Activated CD8-positive, alpha-beta T cell treated with anti-CD3 and anti-CD28 coated beads for 36 hours (primary cell): ENCODE results near the gene PLEKHF1. TPM values are rescaled to one million over a fixed set of nuclear protein-coding genes. Genes with fewer than 3 reads are reported as not detected.

Source experiments
- ATAC-seq: fragments of 200-7000 bp; cut with Tn5 transposase; one replicate; pipeline ENCODE4 v1.10.0; 2021; ENCODE audit warnings: mild to moderate bottlenecking, moderate library complexity
- CTCF ChIA-PET: fragments of 350-600 bp; sonication (Branson Sonifier 250); formaldehyde crosslinking; loops from one replicate; lab custom pipeline; 2021; ENCODE audit warnings: antibody characterized with exemption; lab: Charles Lee
- POLR2A ChIA-PET: fragments of 350-600 bp; sonication (Branson Sonifier 250); formaldehyde crosslinking; loops from one replicate; lab custom pipeline; 2021; ENCODE audit warnings: antibody characterized with exemption; lab: Charles Lee
- DNase-seq: peaks from one replicate; pipeline ENCODE4 v3.0.0-alpha.2; 2020
- H3K27ac Mint-ChIP-seq: one replicate; pipeline ENCODE4 v1.8.0; 2021; ENCODE audit warnings: mild to moderate bottlenecking, mixed read lengths
- H3K27me3 Mint-ChIP-seq: one replicate; pipeline ENCODE4 v1.8.0; 2021; ENCODE audit warnings: mixed read lengths
- H3K36me3 Mint-ChIP-seq: one replicate; pipeline ENCODE4 v1.8.0; 2021; ENCODE audit warnings: low read depth, mixed read lengths
- H3K4me1 Mint-ChIP-seq: one replicate; pipeline ENCODE4 v1.8.0; 2021; ENCODE audit warnings: low read depth, mixed read lengths
- H3K4me3 Mint-ChIP-seq: one replicate; pipeline ENCODE4 v1.8.0; 2021; ENCODE audit warnings: mild to moderate bottlenecking, moderate library complexity, mixed read lengths
- H3K9me3 Mint-ChIP-seq: one replicate; pipeline ENCODE4 v1.8.0; 2021; ENCODE audit warnings: mixed read lengths
- CTCF ChIP-seq: fragments of 200-600 bp; IDR thresholded peaks from one replicate; pipeline ENCODE4 v1.8.0; 2022; ENCODE audit warnings: antibody characterized with exemption, mild to moderate bottlenecking
- intact Hi-C: fragments of 100-400 bp; cut with micrococcal nuclease; formaldehyde crosslinking; loops from one replicate; pipeline ENCODE4 v1.10.0; 2022
- total RNA-seq, 2 experiments: library from RNA; stranded (reverse); gene quantifications; one replicate each; pipeline ENCODE4 v1.2.3, GENCODE V29; 2021

PLEKHF1 gene
- total RNA-seq, 2 experiments from 2014 or later = 30.4 to 31.7 TPM

- Mint-ChIP-seq H3K9me3 (no peaks in the 10 kb centered on the region), H3K27me3 (no peaks in the 10 kb centered on the region), H3K4me3 (no peak overlapping the region), H3K4me1 (peaks cover 89% of the 10 kb centered on the region), H3K36me3 (peaks cover 52% of the 10 kb centered on the region), H3K27ac (peak overlapping the region; percentile 70)
- no peak for DNase-seq
- CTCF ChIA-PET = interaction anchor here (1.2 to 5.5 kb wide), 3 partner anchors 9 to 64 kb away, joined by 3 to 49 read pairs (median 30); partner anchors contain the start of gene PLEKHF1
- no peak for ATAC-seq
- no peak for TF ChIP-seq CTCF
- intact Hi-C loops = no loop called here
- POLR2A ChIA-PET = interaction anchor here (1.6 to 8.7 kb wide), 2 partner anchors 9 to 38 kb away, joined by 4 to 59 read pairs; partner anchors contain the start of gene PLEKHF1
Measured at GRCh38 chr19:29675120-29675649, 9.9 kb downstream of the PLEKHF1 start.

- no peaks in the 10 kb centered on the region for H3K27me3 Mint-ChIP-seq
- no peak for TF ChIP-seq CTCF
- ATAC-seq = no peak
- peaks cover 89% of the 10 kb centered on the region for H3K4me1 Mint-ChIP-seq
- CTCF ChIA-PET = interaction anchor here (5.2 to 5.5 kb wide), 2 partner anchors 9 to 65 kb away, joined by 30 to 49 read pairs; partner anchors contain the start of gene PLEKHF1
- intact Hi-C loops = no loop called here
- DNase-seq = peak; percentile 26
- POLR2A ChIA-PET = interaction anchor here (1.6 to 8.7 kb wide), 3 partner anchors 9 to 40 kb away, joined by 4 to 59 read pairs (median 5); partner anchors contain the start of gene PLEKHF1
- H3K36me3 Mint-ChIP-seq = peaks cover 46% of the 10 kb centered on the region
- H3K9me3 Mint-ChIP-seq = no peaks in the 10 kb centered on the region
- H3K27ac Mint-ChIP-seq = peak overlapping the region; percentile 70
- no peak overlapping the region for H3K4me3 Mint-ChIP-seq
Measured at GRCh38 chr19:29675650-29676186, 10.5 kb downstream of the PLEKHF1 start.

GRCh38 chr19:29676586-29676985, 11.3 kb downstream of the PLEKHF1 start:
- ATAC-seq (no peak), DNase-seq (no peak)
- intact Hi-C loops = no loop called here
- peak overlapping the region; percentile 63 for H3K27ac Mint-ChIP-seq
- H3K36me3 Mint-ChIP-seq = peaks cover 38% of the 10 kb centered on the region
- ChIA-PET CTCF (interaction anchor here (0.7 to 5.2 kb wide), 5 partner anchors 9 to 66 kb away, joined by 3 to 30 read pairs (median 13); partner anchors contain the start of gene PLEKHF1), POLR2A (interaction anchor here (1.2 to 8.7 kb wide), 5 partner anchors 10 to 71 kb away, joined by 3 to 59 read pairs (median 5); partner anchors contain the start of genes PLEKHF1 and POP4)
- no peaks in the 10 kb centered on the region for H3K27me3 Mint-ChIP-seq
- H3K4me1 Mint-ChIP-seq = peaks cover 89% of the 10 kb centered on the region
- no peak for TF ChIP-seq CTCF
- H3K9me3 Mint-ChIP-seq = no peaks in the 10 kb centered on the region
- H3K4me3 Mint-ChIP-seq = no peak overlapping the region

GRCh38 chr19:29677001-29677817, 11.9 kb downstream of the PLEKHF1 start:
- H3K27me3 Mint-ChIP-seq = no peaks in the 10 kb centered on the region
- DNase-seq (peak; percentile 33), ATAC-seq (no peak)
- POLR2A ChIA-PET = interaction anchor here (0.7 to 8.7 kb wide), 8 partner anchors 11 to 71 kb away, joined by 3 to 59 read pairs (median 4); partner anchors contain the start of genes PLEKHF1 and POP4
- no peak overlapping the region for H3K4me3 Mint-ChIP-seq
- H3K4me1 Mint-ChIP-seq = peaks cover 88% of the 10 kb centered on the region
- peaks cover 34% of the 10 kb centered on the region for H3K36me3 Mint-ChIP-seq
- peak overlapping the region; percentile 63 for H3K27ac Mint-ChIP-seq
- peak; percentile 42 for TF ChIP-seq CTCF
- CTCF ChIA-PET = interaction anchor here (0.7 to 5.2 kb wide), 10 partner anchors 8 to 77 kb away, joined by 3 to 30 read pairs (median 4); partner anchors contain the start of gene PLEKHF1
- intact Hi-C loops = no loop called here
- no peaks in the 10 kb centered on the region for H3K9me3 Mint-ChIP-seq
